ENCODE measurements around the gene ITSN1.
"Not testable (repeated sequence)": the region's sequence is repeated elsewhere in the genome, so short reads cannot be mapped to it uniquely, and the experiment has no call there.

ITSN1 gene

GRCh38 chr21:33619726-33620125 lies 22.6 kb upstream of the ITSN1 start:
- Mint-ChIP-seq H3K36me3 (ENCODE audit: low read depth) (peaks cover 67% of the 10 kb centered on the region), H3K4me3 (no peak overlapping the region), H3K27me3 (ENCODE audit: low read depth) (no peaks in the 10 kb centered on the region), H3K27ac (no peak overlapping the region), H3K4me1 (no peaks in the 10 kb centered on the region), H3K9me3 (no peaks in the 10 kb centered on the region)
- TF ChIP-seq CTCF (IDR thresholded peaks at IDR 0.05; ENCODE audit: unreplicated experiment in 3 of 3) = no peak

GRCh38 chr21:33622253-33622652 lies 20.0 kb upstream of the ITSN1 start:
- H3K9me3 Mint-ChIP-seq = no peaks in the 10 kb centered on the region
- H3K4me3 Mint-ChIP-seq = no peak overlapping the region
- no peaks in the 10 kb centered on the region for H3K27me3 Mint-ChIP-seq (ENCODE audit: low read depth)
- H3K36me3 Mint-ChIP-seq (ENCODE audit: low read depth) = peaks cover 59% of the 10 kb centered on the region
- no peak for TF ChIP-seq CTCF (IDR thresholded peaks at IDR 0.05; ENCODE audit: unreplicated experiment in 3 of 3)
- H3K27ac Mint-ChIP-seq = peak overlapping the region in 1 of 3 experiments; percentile 13
- H3K4me1 Mint-ChIP-seq = no peaks in the 10 kb centered on the region

GRCh38 chr21:33626151-33626550 lies 16.1 kb upstream of the ITSN1 start:
- not testable (repeated sequence) for H3K4me3 Mint-ChIP-seq; H3K27ac Mint-ChIP-seq; H3K4me1 Mint-ChIP-seq; H3K27me3 Mint-ChIP-seq (ENCODE audit: low read depth); H3K9me3 Mint-ChIP-seq
- H3K36me3 Mint-ChIP-seq (ENCODE audit: low read depth) = peaks cover 49% of the 10 kb centered on the region

- no peak overlapping the region for H3K27ac Mint-ChIP-seq
- H3K4me1 Mint-ChIP-seq = no peaks in the 10 kb centered on the region
- H3K36me3 Mint-ChIP-seq (ENCODE audit: low read depth) = peaks cover 53% of the 10 kb centered on the region
Observed at GRCh38 chr21:33634254-33634653, 8.0 kb upstream of the ITSN1 start.

GRCh38 chr21:33640697-33641351 lies 1.5 kb upstream of the ITSN1 start:
- H3K9me3 Mint-ChIP-seq = no peaks in the 10 kb centered on the region
- peaks cover 20% of the 10 kb centered on the region for H3K36me3 Mint-ChIP-seq (ENCODE audit: low read depth)
- H3K27me3 Mint-ChIP-seq (ENCODE audit: low read depth) = no peaks in the 10 kb centered on the region
- H3K27ac Mint-ChIP-seq = peak overlapping the region; percentile 92 to 97 (median 96)
- peaks cover 14% of the 10 kb centered on the region for H3K4me1 Mint-ChIP-seq
- peak overlapping the region; percentile 88 to 92 (median 89) for H3K4me3 Mint-ChIP-seq
- TF ChIP-seq CTCF (IDR thresholded peaks at IDR 0.05; ENCODE audit: unreplicated experiment in 3 of 3) = no peak

More at GRCh38 chr21:33634254-33634653, 8.0 kb upstream of the ITSN1 start:
- Mint-ChIP-seq H3K27me3 (ENCODE audit: low read depth) (no peaks in the 10 kb centered on the region), H3K9me3 (no peaks in the 10 kb centered on the region), H3K4me3 (no peak overlapping the region)
- no peak for TF ChIP-seq CTCF (IDR thresholded peaks at IDR 0.05; ENCODE audit: unreplicated experiment in 3 of 3)

- H3K27ac Mint-ChIP-seq = peak within 1 kb of the TSS; percentile 92 to 97 (median 96)
- no peaks in the 10 kb centered on the region for H3K9me3 Mint-ChIP-seq
- peaks cover 14% of the 10 kb centered on the region for H3K4me1 Mint-ChIP-seq
- no peak for TF ChIP-seq CTCF (IDR thresholded peaks at IDR 0.05; ENCODE audit: unreplicated experiment in 3 of 3)
- no peaks in the 10 kb centered on the region for H3K27me3 Mint-ChIP-seq (ENCODE audit: low read depth)
- peak within 1 kb of the TSS; percentile 88 to 92 (median 89) for H3K4me3 Mint-ChIP-seq
- peaks cover 19% of the 10 kb centered on the region for H3K36me3 Mint-ChIP-seq (ENCODE audit: low read depth)
Observed at GRCh38 chr21:33641352-33642026, 812 bp upstream of the ITSN1 start, which contains the start of gene CRYZL1. Gene CRYZL1 (minus strand): TSS chr21:33641741. CDS start chr21:33631551, 10,190 bp downstream.
